Suprapubic skin (tissue), 4 donors: ENCODE results near the gene CEP192.

Source experiments
- EP300 ChIP-seq: sonication (generic); formaldehyde crosslinking; IDR thresholded peaks from one replicate; pipeline ENCODE4 v1.6.1; 2017; ENCODE audit warnings: antibody characterized with exemption
- POLR2A ChIP-seq, 2 donors: fragments of 450-650 bp; IDR thresholded peaks; one replicate each; pipeline ENCODE4 v1.6.1; 2017; ENCODE audit warnings: antibody characterized with exemption in 2 of 2, mild to moderate bottlenecking in 2 of 2, moderate library complexity in 2 of 2
- POLR2AphosphoS5 ChIP-seq, 3 donors: sonication (generic); formaldehyde crosslinking; IDR thresholded peaks; one replicate each; pipeline ENCODE4 v1.6.1; 2017; ENCODE audit warnings: antibody characterized with exemption in 3 of 3
- TF ChIP-seq, protein P1 (sequence below), 2 donors: fragments of 200-600 bp in 1 of 2; fragments of 450-650 bp in 1 of 2; sonication (generic) in 1 of 2; IDR thresholded peaks; one replicate each; pipeline ENCODE4 v1.5.1; 2016 to 2019; ENCODE audit warnings: antibody characterized with exemption in 2 of 2, mild to moderate bottlenecking in 1 of 2, moderate library complexity in 1 of 2

DNA sequence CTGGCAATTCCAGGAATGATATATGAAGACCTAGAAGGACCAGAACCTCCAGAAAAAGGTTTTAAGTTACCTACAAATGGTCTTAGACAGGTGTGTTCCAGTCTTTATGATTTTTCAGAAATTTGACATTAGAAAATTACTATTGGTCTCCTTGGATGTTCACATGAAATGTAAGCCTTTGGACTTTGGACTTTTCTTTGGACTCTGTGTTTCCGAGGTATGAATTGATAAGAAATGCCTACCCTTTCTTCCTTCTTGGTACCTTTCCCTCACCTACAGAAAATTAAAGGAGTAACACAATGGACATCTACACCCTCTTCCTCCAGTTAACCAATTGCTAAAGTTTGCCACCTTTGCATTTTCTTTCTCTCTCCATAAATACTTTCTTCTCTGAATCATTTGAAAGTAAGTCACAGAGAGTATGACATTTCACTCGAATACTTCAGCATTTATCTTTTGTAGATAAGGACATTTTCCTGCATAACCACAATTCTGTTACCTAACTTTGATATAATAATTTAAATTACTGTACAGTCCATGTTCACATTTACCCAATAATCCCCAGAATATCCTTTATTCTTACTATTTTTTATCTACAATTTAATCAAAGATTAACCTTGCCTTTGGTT lies 26.2 kb downstream of the CEP192 start:
- no peak for TF ChIP-seq POLR2A (IDR thresholded peaks at IDR 0.05)
- no peak for TF ChIP-seq POLR2AphosphoS5 (IDR thresholded peaks at IDR 0.05)
- TF ChIP-seq, protein P1, sequence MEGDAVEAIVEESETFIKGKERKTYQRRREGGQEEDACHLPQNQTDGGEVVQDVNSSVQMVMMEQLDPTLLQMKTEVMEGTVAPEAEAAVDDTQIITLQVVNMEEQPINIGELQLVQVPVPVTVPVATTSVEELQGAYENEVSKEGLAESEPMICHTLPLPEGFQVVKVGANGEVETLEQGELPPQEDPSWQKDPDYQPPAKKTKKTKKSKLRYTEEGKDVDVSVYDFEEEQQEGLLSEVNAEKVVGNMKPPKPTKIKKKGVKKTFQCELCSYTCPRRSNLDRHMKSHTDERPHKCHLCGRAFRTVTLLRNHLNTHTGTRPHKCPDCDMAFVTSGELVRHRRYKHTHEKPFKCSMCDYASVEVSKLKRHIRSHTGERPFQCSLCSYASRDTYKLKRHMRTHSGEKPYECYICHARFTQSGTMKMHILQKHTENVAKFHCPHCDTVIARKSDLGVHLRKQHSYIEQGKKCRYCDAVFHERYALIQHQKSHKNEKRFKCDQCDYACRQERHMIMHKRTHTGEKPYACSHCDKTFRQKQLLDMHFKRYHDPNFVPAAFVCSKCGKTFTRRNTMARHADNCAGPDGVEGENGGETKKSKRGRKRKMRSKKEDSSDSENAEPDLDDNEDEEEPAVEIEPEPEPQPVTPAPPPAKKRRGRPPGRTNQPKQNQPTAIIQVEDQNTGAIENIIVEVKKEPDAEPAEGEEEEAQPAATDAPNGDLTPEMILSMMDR (IDR thresholded peaks at IDR 0.05) = no peak
- TF ChIP-seq EP300 = no peak
